ENCODE data around the gene GATAD2A.

GRCh38 chr19:19402656-19403372 is 2.7 kb upstream of the GATAD2A start:
- TF ChIP-seq CTCF (IDR thresholded peaks at IDR 0.05) (no peak), POLR2A (IDR thresholded peaks at IDR 0.05) (no peak)

Data from Peyer's patch (tissue), 4 donors.